B cell (primary cell): ENCODE results near the gene CACNA1F. TPM values are rescaled to one million over a fixed set of nuclear protein-coding genes. Genes with fewer than 3 reads are reported as not detected.

Experiments
- ATAC-seq: fragments of 200-7000 bp; cut with Tn5 transposase; one replicate; pipeline ENCODE4 v1.10.0; 2021; ENCODE audit warnings: low read depth, mild to moderate bottlenecking, moderate number of reproducible peaks, moderate library complexity
- CTCF ChIA-PET: fragments of 350-600 bp; sonication (Branson Sonifier 250); formaldehyde crosslinking; loops from one replicate; lab custom pipeline; 2021; ENCODE audit warnings: antibody characterized with exemption, inconsistent platforms; lab: Charles Lee
- POLR2A ChIA-PET: fragments of 350-600 bp; sonication (Branson Sonifier 250); formaldehyde crosslinking; loops from one replicate; lab custom pipeline; 2021; ENCODE audit warnings: antibody characterized with exemption; lab: Charles Lee
- DNase-seq: peaks from one replicate; pipeline ENCODE4 v3.0.0; 2013
- H2AFZ ChIP-seq: 2 replicates; pipeline ENCODE4 v1.6.1; 2012; ENCODE audit warnings: mild to moderate bottlenecking, low read depth, low read length; ENCODE audit not compliant: insufficient read depth, poor library complexity, severe bottlenecking
- H3K27ac ChIP-seq, 2 donors: 1 replicate in 1 of 2; 2 replicates in 1 of 2; pipeline ENCODE4 v1.5.1; 2012 to 2013; ENCODE audit warnings: low read length in 2 of 2, mild to moderate bottlenecking in 2 of 2, moderate library complexity in 1 of 2
- H3K27me3 ChIP-seq, 4 experiments: fragments of 200-600 bp in 1 of 4; sonication (generic) in 1 of 4; replicated peaks in 1 of 4; 1 replicate in 2 of 4; 2 replicates in 2 of 4; pipeline versions ENCODE4 v1.6.1 to v1.7.0; 2013 to 2016; ENCODE audit warnings: low read length in 3 of 4, mild to moderate bottlenecking in 2 of 4, mixed read lengths in 1 of 4, moderate library complexity in 1 of 4; ENCODE audit not compliant: insufficient read depth in 4 of 4, control insufficient read depth in 3 of 4; ENCODE audit errors: control extremely low read depth in 1 of 4
- H3K36me3 ChIP-seq, 2 experiments: replicated peaks in 1 of 2; 1 replicate in 1 of 2; 2 replicates in 1 of 2; pipeline versions ENCODE4 v1.6.1 to v1.7.1; 2013; ENCODE audit warnings: low read length in 1 of 2; ENCODE audit not compliant: insufficient read depth in 2 of 2, control insufficient read depth in 1 of 2; ENCODE audit errors: control extremely low read depth in 1 of 2, extremely low read depth in 1 of 2
- H3K4me1 ChIP-seq, 2 donors: fragments of 200-600 bp in 1 of 2; sonication (generic) in 1 of 2; 1 replicate in 1 of 2; 2 replicates in 1 of 2; pipeline versions ENCODE4 v1.5.1 to v1.6.1; 2013 to 2017; ENCODE audit warnings: low read length in 2 of 2; ENCODE audit not compliant: control insufficient read depth in 2 of 2, insufficient read depth in 2 of 2
- H3K4me2 ChIP-seq: replicated peaks from 2 replicates; pipeline ENCODE3; 2012; ENCODE audit warnings: mild to moderate bottlenecking, low read depth, low read length; ENCODE audit not compliant: poor library complexity, severe bottlenecking
- H3K4me3 ChIP-seq, 5 experiments: fragments of 200-600 bp in 1 of 5; sonication (generic) in 1 of 5; 1 replicate in 3 of 5; 2 replicates in 2 of 5; pipeline versions ENCODE4 v1.5.1 to v1.7.0; 2011 to 2016; ENCODE audit warnings: low read length in 4 of 5, mild to moderate bottlenecking in 4 of 5, low read depth in 2 of 5, control low read depth in 1 of 5, moderate library complexity in 1 of 5; ENCODE audit not compliant: insufficient read depth in 1 of 5; ENCODE audit errors: control extremely low read depth in 1 of 5, extremely low read depth in 1 of 5
- H3K79me2 ChIP-seq: fragments of 200-600 bp; sonication (generic); one replicate; pipeline ENCODE4 v1.6.0; 2016; ENCODE audit warnings: low read length; ENCODE audit not compliant: control insufficient read depth, insufficient read depth
- H3K9ac ChIP-seq: fragments of 200-600 bp; sonication (generic); 2 replicates; pipeline ENCODE4 v1.6.1; 2017; ENCODE audit warnings: mild to moderate bottlenecking, low read length, moderate library complexity
- H3K9me3 ChIP-seq, 3 donors: one replicate each; pipeline versions ENCODE4 v1.6.1 to v1.7.1; 2013; ENCODE audit warnings: low read length in 2 of 3; ENCODE audit not compliant: control insufficient read depth in 2 of 3, insufficient read depth in 1 of 3; ENCODE audit errors: control extremely low read depth in 1 of 3
- H4K20me1 ChIP-seq: 2 replicates; pipeline ENCODE4 v1.6.0; 2012; ENCODE audit warnings: mild to moderate bottlenecking, low read length; ENCODE audit not compliant: insufficient read depth, control insufficient read depth, poor library complexity, severe bottlenecking
- H3K27ac Mint-ChIP-seq: one replicate; pipeline ENCODE4 v1.8.0; 2021; ENCODE audit warnings: mixed read lengths
- H3K27me3 Mint-ChIP-seq: one replicate; pipeline ENCODE4 v1.8.0; 2021; ENCODE audit warnings: mixed read lengths
- H3K4me1 Mint-ChIP-seq: one replicate; pipeline ENCODE4 v1.8.0; 2021; ENCODE audit warnings: mixed read lengths
- H3K4me3 Mint-ChIP-seq: one replicate; pipeline ENCODE4 v1.8.0; 2021; ENCODE audit warnings: mixed read lengths
- H3K9me3 Mint-ChIP-seq: one replicate; pipeline ENCODE4 v1.8.0; 2022; ENCODE audit warnings: mixed read lengths; ENCODE audit not compliant: insufficient read depth
- CTCF ChIP-seq: fragments of 200-600 bp; IDR thresholded peaks from one replicate; pipeline ENCODE4 v1.8.0; 2022; ENCODE audit warnings: antibody characterized with exemption, mild to moderate bottlenecking
- EZH2 ChIP-seq: IDR thresholded peaks from 2 replicates; pipeline ENCODE4 v1.6.1; 2012; ENCODE audit warnings: borderline replicate concordance, low read depth, mild to moderate bottlenecking, moderate library complexity, low read length; ENCODE audit not compliant: insufficient read depth, poor library complexity, severe bottlenecking
- WGBS: methylation state at CpG from one replicate; pipeline ENCODE4 v1.1.5; 2013; ENCODE audit warnings: missing lambda C conversion rate; ENCODE audit not compliant: insufficient coverage; 5-methylcytosine and 5-hydroxymethylcytosine counted together
- intact Hi-C: fragments of 100-400 bp; cut with micrococcal nuclease; formaldehyde crosslinking; loops from one replicate; pipeline ENCODE4 v1.10.0; 2022
- polyA plus RNA-seq: library from polyadenylated mRNA; depleted of rRNA; stranded (reverse); fragments of >200 nt; gene quantifications from 2 replicates; pipeline ENCODE4 v1.2.3, GENCODE V29; 2012
- total RNA-seq, 2 donors: library from RNA; stranded (reverse); fragments of 120-200 nt in 1 of 2; gene quantifications; 1 replicate in 1 of 2; 2 replicates in 1 of 2; pipeline versions ENCODE4 v1.2.3 to v1.2.4, GENCODE V29; 2013 to 2022

Gene CACNA1F
- total and polyA plus RNA-seq, 2 donors (not counting 1 experiment from before 2014, with no cell fraction given) = 6.7 to 9.3 TPM

GRCh38 chrX:49208399-49208798, 24.7 kb downstream of the CACNA1F start:
- H3K4me2 ChIP-seq = no peak overlapping the region
- Mint-ChIP-seq H3K4me3 (no peak overlapping the region), H3K4me1 (no peaks in the 10 kb centered on the region), H3K27me3 (no peaks in the 10 kb centered on the region), H3K9me3 (no peaks in the 10 kb centered on the region), H3K27ac (no peak overlapping the region)
- no peak overlapping the region for H3K27ac ChIP-seq
- no peaks in the 10 kb centered on the region for H3K79me2 ChIP-seq
- H3K4me3 ChIP-seq = no peak overlapping the region
- H4K20me1 ChIP-seq = no peaks in the 10 kb centered on the region
- no peak for ATAC-seq
- ChIA-PET CTCF (no interaction called here), POLR2A (interaction anchor here (0.6 kb wide), 1 partner anchor 687 kb away, joined by 4 read pairs; the partner anchor contains the start of gene EBP)
- H3K9me3 ChIP-seq = no peaks in the 10 kb centered on the region
- intact Hi-C loops = no loop called here
- no peaks in the 10 kb centered on the region for H3K36me3 ChIP-seq
- WGBS = no CpG with 5 or more reads among the region's 5 CpGs
- no peak overlapping the region for H3K9ac ChIP-seq
- no peak overlapping the region for H2AFZ ChIP-seq
- TF ChIP-seq CTCF (no peak), EZH2 (no peak)
- DNase-seq = no peak
- H3K27me3 ChIP-seq = no peaks in the 10 kb centered on the region
- no peaks in the 10 kb centered on the region for H3K4me1 ChIP-seq

GRCh38 chrX:49206543-49206942, 26.6 kb downstream of the CACNA1F start:
- WGBS = 92% methylated on average over 2 of the region's 8 CpGs
- Histone ChIP-seq H3K9me3 (no peaks in the 10 kb centered on the region), H3K27me3 (no peaks in the 10 kb centered on the region), H2AFZ (no peak overlapping the region), H3K27ac (no peak overlapping the region), H3K4me1 (no peaks in the 10 kb centered on the region), H4K20me1 (no peaks in the 10 kb centered on the region), H3K4me3 (no peak overlapping the region), H3K36me3 (no peaks in the 10 kb centered on the region), H3K9ac (no peak overlapping the region), H3K79me2 (no peaks in the 10 kb centered on the region), H3K4me2 (no peak overlapping the region)
- ChIA-PET CTCF (no interaction called here), POLR2A (no interaction called here)
- DNase-seq = no peak
- H3K4me3 Mint-ChIP-seq = no peak overlapping the region
- H3K27ac Mint-ChIP-seq = no peak overlapping the region
- no peaks in the 10 kb centered on the region for H3K27me3 Mint-ChIP-seq
- ATAC-seq = no peak
- intact Hi-C loops = no loop called here
- H3K9me3 Mint-ChIP-seq = no peaks in the 10 kb centered on the region
- TF ChIP-seq CTCF = no peak
- TF ChIP-seq EZH2 = no peak
- H3K4me1 Mint-ChIP-seq = no peaks in the 10 kb centered on the region
